Stomach (tissue), 4 donors: ENCODE data around the gene TMA7.

Experiments
- POLR2A ChIP-seq, 4 donors: fragments of 450-650 bp; IDR thresholded peaks; one replicate each; pipeline ENCODE4 v1.6.1; 2016; ENCODE audit warnings: antibody characterized with exemption in 4 of 4, control low read depth in 2 of 4, mild to moderate bottlenecking in 1 of 4, moderate library complexity in 1 of 4
- TF ChIP-seq, protein P1 (sequence below), 7 experiments: fragments of 450-650 bp in 4 of 7; fragments of 200-600 bp in 3 of 7; sonication (generic) in 3 of 7; IDR thresholded peaks; one replicate each; pipeline ENCODE4 v1.5.1; 2016 to 2019; ENCODE audit warnings: antibody characterized with exemption in 7 of 7, control low read depth in 2 of 7, mild to moderate bottlenecking in 1 of 7

DNA sequence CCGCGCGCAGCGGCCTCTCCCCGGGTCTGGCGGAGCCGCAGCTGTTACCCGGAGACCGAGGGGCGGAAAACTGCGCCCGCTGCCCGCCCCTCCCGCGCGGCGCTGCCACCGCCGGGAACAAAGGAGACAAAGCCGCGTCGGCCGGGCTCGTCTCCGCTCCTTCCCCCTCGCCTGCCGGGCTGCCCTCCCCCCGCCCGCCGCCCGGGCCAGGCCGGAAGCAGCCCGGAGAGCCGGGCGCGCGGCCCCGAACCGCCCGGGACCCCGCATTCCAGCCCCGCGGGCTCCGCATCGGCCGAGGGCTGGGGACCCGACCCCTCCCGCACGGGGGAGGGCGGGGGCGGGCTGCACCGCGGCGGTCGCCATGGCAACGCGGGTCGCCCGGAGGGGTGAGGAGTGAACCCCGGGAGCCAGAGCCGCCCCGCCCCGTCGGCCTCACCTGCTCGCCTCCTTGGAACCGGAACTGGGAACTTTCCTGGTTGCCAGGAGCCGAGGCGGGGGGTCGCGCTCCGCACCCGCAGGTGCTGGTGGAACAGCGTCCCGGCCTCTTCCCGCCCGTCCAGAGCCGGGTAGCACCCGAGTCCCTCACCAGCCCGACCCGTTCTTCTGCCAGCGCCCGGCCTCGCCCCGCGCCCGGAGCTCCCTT is 10.6 kb upstream of the TMA7 start:
- TF ChIP-seq, protein P1, sequence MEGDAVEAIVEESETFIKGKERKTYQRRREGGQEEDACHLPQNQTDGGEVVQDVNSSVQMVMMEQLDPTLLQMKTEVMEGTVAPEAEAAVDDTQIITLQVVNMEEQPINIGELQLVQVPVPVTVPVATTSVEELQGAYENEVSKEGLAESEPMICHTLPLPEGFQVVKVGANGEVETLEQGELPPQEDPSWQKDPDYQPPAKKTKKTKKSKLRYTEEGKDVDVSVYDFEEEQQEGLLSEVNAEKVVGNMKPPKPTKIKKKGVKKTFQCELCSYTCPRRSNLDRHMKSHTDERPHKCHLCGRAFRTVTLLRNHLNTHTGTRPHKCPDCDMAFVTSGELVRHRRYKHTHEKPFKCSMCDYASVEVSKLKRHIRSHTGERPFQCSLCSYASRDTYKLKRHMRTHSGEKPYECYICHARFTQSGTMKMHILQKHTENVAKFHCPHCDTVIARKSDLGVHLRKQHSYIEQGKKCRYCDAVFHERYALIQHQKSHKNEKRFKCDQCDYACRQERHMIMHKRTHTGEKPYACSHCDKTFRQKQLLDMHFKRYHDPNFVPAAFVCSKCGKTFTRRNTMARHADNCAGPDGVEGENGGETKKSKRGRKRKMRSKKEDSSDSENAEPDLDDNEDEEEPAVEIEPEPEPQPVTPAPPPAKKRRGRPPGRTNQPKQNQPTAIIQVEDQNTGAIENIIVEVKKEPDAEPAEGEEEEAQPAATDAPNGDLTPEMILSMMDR (IDR thresholded peaks at IDR 0.05): no peak
- TF ChIP-seq POLR2A (IDR thresholded peaks at IDR 0.05): no peak
